Endometrium (tissue), 2 donors: Measurements from ENCODE around the gene TOP3B.

Experiments used
- FAIRE-seq: peaks from 2 replicates; lab custom pipeline; 2012; peaks lifted over from hg19 to GRCh38; lab: Jason Lieb, UNC
- donor health status: control.
- donor health status: control.

TOP3B gene

DNA sequence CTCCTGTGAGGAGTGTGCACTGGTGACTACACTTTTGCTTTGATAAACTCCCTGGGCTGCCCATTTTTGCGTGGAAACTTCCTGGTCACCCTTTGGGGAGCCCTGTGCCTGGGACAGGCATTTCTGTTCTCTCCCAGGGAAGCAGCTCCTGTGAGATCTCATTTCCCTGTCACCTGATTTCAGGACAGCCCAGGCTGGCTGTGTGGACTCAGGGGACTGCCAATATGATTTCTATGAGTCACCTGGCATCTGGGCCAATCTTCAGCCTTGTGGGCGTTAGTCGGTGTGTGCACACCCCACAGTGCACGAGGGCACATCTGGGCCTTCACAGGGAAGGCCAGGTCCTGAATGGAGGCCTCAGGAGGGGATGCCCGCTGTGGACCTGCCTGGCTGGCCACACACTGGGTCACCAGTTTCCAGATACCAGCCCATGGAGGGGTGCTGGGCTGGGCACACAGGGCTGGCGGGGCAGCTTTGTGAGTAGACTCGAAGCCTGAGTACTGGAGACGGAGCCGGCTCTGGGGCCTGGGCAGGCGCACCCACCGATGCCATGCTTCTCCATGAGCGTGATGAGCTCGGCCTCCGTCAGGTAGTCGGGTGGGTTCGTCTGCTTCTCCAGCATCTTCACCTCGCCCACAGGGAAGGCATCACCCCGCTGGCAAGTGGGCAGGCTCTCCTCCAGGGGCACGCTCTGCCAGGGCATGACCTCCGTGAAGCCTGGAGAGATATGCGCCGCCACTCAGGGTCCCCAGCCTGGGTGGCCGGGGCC lies 20.5 kb downstream of the TOP3B start:
- FAIRE-seq, result no peak

DNA sequence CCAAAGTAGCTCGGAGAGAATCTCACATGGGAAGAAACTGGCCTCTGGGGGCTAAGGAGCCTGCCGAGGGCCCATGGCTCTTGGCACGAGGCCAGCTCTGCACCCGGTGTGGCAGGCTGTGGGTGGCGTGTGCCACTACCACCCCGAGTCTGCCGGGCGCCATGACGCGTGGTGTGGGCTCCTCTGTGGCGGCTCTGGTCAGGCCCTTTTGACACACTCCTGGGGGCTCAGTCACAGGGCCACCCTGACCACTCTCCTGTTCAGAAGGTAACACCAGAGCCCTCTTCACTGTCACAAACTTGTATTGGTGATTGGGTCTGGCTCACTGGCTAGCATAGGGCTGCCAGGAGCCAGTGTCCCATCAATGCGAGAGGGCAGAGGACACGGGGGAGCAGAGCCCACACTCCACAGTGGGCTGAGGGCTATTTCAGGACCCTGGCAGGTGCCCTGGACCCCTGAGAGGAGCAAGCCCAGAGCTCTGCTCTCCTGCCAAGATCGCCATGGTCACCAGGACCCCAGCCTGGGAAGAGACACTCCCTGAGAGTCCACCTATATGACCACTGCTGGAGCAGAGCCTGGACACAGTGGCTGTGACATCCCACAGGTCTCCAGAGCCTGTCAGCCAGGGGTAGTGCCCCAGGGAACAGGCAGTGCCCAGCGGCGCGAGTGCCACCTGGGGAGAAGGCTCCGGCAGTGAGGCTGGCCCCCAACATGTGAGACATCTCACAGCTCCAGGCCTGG lies 21.3 kb downstream of the TOP3B start:
- FAIRE-seq, result no peak

DNA sequence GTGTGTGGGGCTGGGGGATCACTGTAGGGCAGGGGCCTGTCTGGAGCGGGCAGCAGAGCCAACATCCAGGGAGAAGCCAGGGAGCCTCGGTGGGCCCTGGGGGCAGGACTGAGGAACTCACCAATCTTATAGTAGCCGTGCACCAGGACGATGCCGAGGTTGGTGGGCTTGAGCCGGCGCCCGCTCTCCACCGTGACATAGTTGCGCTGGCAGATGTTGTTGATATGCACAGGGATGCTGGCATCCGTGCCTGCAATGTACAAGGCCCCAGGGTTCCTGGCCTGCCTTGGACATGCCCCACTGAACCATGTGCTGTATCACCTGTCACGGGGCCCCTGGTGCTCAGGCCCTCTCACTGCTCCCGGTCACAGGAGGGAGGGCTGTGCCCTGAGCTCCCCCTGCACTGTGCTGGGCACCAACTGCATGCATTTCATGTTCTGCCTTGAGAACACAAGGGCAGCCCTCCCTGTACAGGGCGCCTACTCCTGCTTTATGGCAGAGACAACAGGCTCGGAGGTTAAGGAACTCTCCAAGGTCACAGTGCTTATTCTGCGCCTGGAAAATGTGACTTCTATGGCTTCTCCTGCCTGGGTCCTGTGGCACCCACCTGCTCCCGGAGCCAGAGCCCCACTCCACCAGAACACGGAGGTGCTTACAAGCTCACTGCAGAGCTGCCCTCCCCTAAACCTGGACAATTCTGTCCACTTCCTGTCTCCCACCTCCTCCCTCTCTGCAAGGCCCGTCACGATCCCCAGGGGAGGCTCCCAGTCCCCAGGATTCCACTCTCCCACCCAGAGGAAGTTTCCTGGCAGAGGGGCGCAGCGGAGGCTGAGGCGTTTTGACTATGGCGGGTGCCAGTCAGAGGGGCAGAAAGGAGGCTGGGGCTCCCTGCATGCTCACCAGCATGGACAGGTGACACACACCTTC lies 22.1 kb downstream of the TOP3B start:
- no peak for FAIRE-seq

DNA sequence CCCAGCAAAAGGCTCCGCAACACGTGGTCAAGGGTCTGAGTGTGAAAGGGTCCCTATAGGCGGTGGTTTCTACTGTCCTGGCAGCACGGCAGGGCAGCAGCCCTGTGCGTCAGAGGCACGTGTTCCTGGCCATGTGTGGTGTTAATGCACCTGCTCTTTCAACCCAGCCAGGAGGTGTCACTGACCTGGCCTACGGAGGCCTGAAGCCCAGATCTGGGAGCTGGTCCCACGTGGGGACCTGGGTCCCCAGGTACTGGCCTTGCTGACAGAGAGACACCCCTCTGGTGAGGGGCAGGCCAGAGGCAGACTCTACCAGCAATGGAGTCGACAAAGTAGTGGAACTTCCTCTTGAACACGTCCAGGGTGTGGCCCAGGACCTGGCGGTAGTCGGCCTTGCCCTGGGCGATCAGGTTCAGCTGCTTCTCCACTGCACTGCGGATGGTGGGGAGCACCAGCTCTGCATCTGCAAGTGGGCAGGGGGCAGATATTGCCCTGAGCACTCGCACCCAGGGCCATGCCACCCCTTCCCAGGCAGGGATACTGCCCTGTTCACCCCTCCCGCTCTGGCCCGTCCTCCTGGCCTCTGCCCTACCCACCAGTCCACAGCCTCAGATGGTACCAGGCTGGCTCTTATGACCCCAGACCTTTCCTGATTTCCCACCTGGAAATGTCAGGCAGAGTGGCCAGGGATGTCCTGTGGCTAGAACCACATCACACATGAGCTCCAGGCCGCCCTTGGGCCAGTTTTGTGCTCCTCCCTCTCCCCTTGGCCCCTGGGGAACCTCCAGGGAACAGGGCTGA lies 23.1 kb downstream of the TOP3B start:
- FAIRE-seq, result no peak

DNA sequence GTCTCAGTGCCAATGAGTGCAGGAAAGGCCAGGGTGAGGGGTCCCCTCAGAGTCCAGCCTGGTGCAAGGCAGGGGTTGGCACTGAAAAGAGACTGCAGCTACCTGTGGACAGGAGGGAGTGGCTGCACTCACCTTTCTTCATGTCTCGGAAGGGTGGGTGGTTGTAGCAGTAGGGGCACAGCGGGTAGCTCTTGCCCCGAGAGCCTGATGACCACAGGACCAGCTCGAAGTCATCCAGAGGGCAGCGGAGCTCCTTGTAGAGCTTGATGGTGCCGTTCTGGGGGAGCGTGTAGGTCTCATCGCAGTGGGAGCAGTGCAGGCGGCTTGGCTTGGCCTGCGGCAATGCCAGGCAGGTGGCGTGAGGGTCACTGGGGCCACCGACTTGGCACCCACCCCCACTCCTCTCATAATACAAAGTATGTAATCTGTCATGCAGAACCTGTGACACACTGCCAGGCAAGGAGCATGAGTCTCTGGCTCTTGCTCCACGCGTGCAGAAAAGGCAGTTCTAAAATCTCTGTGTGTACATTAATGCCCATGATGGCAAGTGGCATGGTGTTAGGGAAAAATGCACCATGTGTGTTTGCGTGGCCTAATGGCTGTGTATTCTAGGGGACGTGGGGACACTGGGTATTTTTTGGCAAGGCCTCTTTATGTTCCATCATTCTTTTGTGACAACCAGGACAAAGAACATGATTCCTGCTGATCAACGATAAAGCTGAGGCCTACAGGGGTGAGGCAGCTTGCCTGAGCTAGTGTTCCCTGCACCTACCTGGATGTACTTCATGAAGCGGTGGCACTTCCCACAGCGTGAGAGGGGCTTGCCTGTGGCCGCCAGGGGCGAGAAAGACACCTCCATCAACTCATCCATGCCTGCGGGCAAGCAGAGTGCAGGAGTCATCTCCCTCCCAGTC lies 24.0 kb downstream of the TOP3B start:
- FAIRE-seq, result no peak

DNA sequence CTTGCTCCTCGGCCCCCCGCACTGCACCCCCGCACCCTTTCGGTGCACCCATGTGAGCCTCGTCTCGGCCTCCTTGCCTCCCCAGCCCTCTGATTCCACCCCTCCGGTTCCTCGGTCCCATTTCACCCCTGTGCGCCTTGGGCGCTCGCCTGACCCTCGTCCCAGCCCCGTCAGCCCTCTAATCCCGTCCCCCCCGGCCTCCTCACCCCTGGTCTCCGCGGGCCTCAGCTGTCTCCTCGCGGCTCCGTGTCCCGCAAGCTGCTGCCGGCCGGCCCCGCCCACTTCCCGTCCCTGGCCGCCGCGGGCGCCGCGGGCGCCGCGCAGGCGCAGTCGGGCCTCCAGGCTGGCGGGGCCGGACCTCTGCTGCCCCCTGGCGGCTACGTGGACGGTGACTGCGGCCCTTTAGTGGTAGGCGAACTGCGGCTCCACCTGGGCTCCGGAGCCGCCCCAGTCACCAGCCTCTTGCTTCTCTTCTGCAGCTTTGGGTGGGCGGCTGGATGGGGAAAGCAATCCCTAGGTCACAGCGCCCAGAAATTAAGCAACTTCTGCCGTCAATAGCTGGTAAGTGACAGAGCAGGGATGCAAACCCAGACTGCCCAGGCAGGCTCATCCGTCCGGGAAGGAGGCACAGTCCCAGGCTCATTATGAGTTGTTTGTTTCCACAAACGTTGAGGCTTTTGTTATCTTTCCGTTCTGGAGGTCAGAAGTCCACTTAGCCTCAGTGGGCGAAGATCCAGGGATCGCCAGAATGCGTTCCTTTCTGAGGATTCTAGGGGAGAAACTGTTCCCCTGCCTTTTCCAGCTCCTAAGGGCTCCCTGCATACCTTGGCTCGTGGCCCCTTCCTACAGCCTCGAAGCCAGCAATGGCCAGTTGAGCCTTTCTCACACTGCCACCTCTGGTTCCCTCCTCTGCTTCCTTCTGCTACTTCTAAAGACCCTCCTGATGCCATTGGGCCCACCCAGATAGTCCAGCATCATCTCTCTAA lies 29.7 kb downstream of the TOP3B start, which contains the start of gene PPM1F:
Gene PPM1F, minus strand, starts transcription at position 263 of the 986 bp plus-strand sequence. CDS start 6,800 bp downstream, outside the sequence.
- FAIRE-seq, result no peak

DNA sequence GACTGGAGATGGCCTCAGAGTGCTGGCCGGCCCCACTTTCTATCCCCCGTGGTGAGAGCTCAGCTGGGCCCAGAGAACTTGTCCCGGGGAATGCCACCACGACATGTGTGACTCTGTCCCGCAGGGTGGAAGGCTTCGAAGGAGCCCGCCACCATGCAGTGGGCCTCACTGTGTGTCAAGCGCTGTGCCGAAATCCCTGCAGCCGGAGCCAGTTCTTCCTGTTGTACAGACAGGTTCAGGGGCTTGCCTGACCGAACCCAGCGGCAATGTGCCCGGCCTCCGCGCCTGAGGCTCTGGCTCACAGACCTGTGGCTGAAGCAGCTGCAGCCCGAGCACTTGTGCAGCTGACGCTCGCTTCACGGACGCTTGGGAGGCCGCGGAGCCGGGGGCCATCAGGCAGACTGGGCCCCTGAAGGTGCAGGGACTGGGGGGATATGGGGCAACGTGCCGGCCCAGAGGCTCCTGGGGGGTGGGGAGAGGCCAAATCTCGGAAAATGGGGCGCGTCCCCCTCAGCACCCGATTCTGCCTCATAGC lies 30.6 kb downstream of the TOP3B start:
- FAIRE-seq, result no peak

DNA sequence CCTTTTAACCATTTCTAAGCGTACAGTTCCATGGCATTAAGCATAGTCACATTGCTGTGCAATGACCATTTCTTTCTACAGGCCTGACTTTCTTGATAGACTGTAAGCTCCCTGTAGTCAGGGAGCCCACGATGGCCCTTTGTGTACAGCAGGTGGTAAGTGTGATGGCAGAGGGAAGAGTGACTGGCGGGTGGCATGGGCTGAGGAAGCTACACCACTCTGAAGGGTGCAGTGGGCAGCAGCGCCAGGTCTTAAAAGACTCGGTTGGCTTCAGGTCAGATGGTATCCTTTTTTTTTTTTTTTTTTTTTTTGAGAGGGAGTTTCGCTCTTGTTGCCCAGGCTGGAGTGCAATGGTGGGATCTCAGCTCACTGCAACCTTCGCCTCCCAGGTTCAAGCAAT lies 31.5 kb downstream of the TOP3B start:
- FAIRE-seq, result no peak

DNA sequence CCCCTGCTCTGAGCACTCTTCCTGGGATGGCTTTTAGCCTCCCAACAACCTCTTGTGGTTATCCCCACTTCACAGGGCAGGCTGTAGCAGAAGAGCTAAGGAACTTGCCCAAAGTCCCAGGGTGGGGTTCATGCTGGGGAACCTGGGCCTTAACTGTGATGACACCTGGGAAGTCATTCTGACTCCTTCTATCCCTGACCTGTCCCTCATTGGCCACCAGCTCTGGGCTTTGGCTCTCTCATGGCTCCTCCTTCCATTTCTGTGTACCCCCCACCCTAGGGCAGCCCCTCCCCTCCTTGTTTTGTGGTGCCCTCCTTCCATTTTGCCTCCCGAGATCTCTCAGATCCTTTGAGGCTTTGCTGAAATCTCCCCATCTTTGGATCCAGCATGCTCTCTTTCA lies 32.6 kb downstream of the TOP3B start:
- FAIRE-seq, result no peak

DNA sequence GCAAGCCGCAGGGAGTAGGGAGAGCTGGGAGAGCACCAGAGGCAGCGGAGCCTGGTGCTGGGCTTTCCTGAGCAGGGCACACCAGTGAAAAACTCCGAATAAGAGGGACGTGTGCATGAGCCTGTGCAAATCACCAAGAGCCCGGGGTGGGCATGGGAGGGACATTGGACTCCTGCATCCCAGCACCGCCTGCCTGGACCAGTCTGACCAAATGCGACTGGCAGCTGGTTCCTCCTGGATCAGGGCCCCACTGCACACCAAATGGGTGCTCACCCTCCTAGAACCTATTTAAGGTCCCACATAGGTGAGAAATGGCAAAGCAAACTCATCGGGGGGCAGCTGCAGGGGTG lies 33.0 kb downstream of the TOP3B start:
- no peak for FAIRE-seq

DNA sequence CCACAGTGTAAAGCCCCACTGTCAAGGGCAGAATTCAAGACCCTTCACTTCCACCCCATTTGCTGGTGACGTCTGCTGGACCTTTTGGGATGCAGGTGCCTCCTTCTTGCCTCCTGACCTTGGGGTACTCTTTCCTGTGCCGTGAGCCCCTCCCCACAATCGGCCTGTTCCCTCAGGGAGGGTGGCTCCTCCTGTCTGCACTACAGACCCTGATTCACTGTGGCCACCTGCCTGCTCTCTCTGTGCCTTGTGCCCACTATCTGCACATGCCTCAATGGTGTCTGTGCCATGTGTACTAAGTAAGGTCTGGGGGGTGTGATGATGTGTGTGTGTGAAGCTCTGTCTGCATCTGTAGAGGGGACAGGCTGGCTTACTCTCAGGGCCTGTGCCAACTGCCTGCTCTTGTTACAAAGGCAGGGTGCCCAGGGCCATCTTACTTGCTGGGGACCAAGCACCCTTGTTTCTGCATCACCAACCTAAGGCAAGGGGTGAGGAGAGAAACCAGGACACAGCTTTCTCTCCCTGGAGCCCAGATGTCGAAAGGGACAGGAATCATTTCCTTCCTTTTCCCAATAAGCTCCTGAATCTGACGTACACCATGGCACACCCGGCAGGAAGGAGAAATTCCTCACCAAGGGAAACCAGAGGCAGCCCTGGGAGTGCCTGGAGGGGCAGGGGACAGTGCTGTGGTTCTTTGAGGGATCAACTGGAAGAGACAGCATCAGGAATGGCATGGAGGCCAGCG lies 33.6 kb downstream of the TOP3B start:
- FAIRE-seq, result no peak

DNA sequence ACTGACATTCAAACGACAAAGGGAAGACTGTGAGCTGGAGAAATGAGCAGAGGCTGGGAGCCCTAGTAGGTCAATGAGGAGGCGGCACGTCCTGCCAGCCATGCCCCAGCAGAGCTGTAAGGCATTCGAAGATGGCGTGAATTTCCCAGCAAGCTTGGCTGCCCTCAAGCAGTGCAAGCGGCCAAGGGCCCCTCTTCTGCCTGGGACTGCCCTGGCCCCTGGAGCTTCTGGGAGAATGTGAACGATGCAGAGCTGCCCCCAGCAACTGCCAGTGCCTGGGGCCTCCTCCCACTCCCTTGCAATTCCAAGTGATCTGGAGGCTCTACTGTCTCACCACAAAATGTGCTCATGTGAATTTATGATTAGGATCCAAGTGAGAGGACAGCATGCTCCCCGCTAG lies 34.2 kb downstream of the TOP3B start:
- no peak for FAIRE-seq

DNA sequence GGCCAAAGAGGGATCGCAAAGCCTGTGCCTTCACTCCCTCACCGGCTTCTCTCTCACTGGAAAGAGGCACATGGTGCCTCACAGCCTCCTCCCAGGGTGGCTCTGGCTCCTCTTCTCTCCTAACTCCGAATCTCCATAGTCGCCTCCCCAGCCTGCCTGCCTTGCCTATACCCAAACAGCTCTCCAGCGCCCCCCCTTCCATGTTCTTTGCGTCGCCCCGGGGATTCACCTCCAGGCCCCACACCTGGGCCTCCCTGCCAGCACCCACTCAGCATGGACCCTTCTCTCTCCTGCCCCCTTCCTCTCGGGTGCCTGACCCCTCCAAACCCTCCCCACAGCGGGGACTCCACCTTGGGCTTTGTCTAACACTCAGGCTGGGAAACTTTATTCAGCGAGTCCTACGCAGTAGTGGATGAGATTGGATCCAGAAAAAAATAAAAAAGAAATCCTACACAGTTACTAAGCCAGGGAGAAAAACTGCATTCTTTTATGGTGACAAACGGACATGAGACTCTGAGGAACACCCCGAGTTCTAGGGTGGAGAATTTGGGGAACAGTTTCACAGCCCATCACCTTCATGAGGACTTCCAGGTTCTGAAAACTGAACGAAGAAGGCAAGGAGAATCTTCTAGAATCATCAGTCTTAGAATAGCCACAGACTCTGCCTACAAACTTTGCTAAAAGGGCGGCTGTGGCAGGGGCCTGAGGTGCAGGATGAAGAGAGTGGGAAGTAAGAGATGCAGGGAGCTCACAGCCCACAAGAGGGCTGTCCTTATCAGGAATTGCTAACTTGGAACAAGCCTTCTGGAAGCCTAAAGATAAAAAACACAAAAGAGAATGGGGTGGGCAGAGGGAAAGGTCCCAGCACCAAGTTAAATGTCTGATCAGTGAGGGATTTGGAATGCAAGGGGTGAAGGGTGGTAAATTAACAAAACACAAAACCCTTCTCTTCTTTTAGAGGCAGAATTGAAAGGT lies 35.3 kb downstream of the TOP3B start:
- no peak for FAIRE-seq

DNA sequence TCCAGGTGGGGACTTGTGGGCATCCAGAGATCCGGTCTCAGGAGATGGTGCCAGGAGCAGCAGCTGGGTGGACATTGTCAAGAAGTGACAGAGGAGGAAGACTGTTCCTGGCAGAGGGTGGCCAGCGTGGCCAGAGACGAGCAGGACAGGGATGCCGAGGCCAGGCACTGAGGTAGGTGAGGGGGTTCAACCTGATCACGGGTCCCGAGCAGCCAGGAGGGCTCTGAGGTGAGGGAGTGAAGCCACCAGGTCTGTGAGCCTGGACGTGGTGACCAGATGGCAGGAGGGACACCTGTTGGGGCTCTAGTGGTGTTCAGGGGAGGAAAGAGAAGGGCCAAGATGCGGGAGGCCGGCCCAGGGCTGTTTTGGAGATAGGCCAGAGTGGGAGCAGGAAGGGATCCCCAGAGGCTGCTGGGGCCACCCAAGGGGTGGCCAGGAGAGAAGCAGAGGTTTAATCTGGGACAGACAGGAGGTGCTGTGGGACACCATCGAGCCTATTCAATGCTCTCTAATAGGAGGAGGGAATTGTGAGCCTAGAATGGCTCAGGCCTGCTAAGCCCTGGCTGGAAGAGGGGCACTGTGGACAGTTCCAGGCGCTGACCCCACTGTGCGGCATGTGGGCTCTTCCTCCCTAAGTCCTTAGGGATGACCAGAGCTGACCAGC lies 36.2 kb downstream of the TOP3B start:
- FAIRE-seq, result no peak

DNA sequence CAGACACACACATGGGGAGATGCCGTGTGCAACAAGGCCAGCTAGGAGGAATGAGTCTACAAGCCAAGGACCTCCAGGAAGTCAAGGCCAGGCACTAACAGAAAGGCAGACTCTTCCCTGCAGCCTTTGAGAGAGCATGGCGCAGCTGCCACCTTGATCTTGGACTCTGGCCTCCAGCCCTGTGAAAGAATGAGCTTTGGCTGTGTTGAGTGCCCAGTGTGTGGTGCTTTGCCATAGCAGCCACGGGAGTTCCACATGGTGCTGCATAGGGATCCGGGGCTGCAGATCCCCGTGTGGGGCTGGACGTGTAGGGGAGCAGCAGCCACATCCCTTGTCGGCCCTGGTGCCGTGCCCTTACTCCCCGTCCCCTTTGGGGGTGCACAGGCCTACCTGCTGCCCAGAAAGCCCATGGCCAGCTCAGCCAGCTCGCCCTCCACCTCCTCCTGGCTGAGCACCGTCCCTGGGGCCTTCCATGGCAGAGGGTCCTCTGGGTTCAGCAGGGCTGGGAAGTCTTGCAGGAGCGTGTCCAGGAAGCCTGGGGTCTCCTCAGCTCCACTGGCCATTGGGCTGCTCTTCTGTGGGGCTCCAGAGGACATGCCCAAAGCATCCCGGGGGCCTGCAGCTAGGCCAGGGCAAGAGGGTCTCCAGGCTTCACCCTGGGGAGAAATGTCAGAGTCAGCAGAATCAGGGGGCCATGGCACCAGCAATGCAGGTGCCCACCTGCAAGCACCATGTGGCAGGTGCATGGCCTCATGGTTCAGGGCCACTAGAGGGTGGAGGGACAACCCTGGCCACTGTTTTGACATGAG lies 36.9 kb downstream of the TOP3B start:
- no peak for FAIRE-seq

DNA sequence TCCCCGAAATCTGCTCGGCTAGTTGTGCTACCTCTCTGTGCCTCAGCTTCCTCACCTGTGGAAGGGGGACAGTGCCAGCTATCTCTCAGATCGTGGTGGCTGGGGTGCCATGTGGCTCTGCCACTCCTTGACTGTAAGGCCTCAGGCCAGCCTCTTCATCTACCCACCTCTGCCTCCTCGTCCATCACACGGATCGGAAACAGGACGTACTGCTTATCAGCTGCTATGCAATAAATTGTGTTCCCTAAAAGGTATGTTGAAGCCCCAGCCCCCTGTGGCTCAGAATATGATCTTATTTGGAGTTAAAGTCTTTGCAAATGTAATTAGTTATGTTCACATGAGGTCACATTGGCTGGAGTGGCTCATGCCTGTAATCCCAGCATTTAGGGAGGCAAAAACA lies 37.7 kb downstream of the TOP3B start:
- no peak for FAIRE-seq
